WERI-Rb-1 (cell line): ENCODE measurements around the gene BUD23.
A peak's percentile ranks its signal among the peaks of the same experiment; 100 is the strongest.

Experiments
- DNase-seq: peaks from one replicate; pipeline ENCODE4 v3.0.0-alpha.2; 2020
- H3K27ac ChIP-seq: fragments of 250-450 bp; sonication (Bioruptor Pico); 2 replicates; pipeline ENCODE4 v1.5.1; 2020; ENCODE audit warnings: mild to moderate bottlenecking, moderate library complexity
- H3K27me3 ChIP-seq: fragments of 250-450 bp; sonication (Bioruptor Pico); 2 replicates; pipeline ENCODE4 v1.5.1; 2021; ENCODE audit warnings: mild to moderate bottlenecking, low read depth, moderate library complexity; ENCODE audit not compliant: insufficient read depth, severe bottlenecking
- H3K36me3 ChIP-seq: fragments of 250-450 bp; sonication (Bioruptor Pico); 2 replicates; pipeline ENCODE4 v1.5.1; 2020; ENCODE audit warnings: mild to moderate bottlenecking, moderate library complexity
- H3K4me3 ChIP-seq: 2 replicates; pipeline ENCODE4 v1.5.1; 2011; ENCODE audit warnings: low read depth, mild to moderate bottlenecking, control low read depth, low read length
- H3K9me3 ChIP-seq: fragments of 250-450 bp; sonication (Bioruptor Pico); 2 replicates; pipeline ENCODE4 v1.5.1; 2021; ENCODE audit warnings: mild to moderate bottlenecking, moderate library complexity; ENCODE audit not compliant: severe bottlenecking
- TF ChIP-seq, protein P1 (sequence below): IDR thresholded peaks from 2 replicates; pipeline ENCODE4 v1.5.1; 2011; ENCODE audit warnings: low read depth, mild to moderate bottlenecking, control low read depth, inconsistent platforms, low read length

Gene BUD23

DNA sequence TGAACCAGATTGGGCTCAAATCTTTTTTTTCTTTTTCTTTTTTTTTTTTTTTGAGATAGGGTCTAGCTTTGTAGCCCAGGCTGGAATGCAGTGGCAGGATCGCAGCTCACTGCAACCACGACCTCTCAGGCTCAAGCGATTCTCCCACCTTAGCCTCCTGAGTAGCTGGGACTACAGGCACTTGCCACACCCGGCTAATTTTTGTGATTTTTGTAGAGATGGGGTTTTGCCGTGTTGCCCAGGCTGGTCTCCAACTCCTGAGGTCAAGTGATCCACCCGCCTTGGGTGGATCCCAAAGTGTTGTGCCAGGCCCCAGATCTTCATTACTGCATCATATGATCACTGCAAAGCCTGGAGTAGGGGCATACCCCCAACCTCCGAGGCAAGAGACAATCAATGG lies 2.9 kb upstream of the BUD23 start:
- Histone ChIP-seq H3K27ac (no peak overlapping the region), H3K27me3 (no peaks in the 10 kb centered on the region), H3K4me3 (no peak overlapping the region), H3K36me3 (peaks cover 13% of the 10 kb centered on the region), H3K9me3 (no peaks in the 10 kb centered on the region)
- DNase-seq: no peak
- TF ChIP-seq, protein P1, sequence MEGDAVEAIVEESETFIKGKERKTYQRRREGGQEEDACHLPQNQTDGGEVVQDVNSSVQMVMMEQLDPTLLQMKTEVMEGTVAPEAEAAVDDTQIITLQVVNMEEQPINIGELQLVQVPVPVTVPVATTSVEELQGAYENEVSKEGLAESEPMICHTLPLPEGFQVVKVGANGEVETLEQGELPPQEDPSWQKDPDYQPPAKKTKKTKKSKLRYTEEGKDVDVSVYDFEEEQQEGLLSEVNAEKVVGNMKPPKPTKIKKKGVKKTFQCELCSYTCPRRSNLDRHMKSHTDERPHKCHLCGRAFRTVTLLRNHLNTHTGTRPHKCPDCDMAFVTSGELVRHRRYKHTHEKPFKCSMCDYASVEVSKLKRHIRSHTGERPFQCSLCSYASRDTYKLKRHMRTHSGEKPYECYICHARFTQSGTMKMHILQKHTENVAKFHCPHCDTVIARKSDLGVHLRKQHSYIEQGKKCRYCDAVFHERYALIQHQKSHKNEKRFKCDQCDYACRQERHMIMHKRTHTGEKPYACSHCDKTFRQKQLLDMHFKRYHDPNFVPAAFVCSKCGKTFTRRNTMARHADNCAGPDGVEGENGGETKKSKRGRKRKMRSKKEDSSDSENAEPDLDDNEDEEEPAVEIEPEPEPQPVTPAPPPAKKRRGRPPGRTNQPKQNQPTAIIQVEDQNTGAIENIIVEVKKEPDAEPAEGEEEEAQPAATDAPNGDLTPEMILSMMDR: no peak

DNA sequence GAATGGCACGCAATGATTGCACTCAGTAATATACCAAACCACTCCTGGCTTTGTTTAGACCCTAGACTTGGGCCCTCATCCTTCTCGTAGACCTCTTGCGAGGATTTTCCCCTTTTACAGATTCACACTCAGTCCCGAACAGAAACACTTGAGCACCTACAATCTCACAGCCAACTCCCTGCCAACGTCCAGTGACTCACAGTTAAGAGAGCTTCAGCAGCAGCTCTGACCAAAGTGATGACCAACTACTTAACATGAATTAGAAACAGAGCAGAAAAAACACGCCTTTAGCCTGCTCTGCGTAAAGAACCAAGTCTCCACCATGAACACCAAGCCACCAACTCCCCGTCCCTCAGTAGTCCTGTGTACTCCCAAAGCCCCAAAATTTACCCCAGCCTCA lies 2.4 kb upstream of the BUD23 start:
- no peaks in the 10 kb centered on the region for H3K9me3 ChIP-seq
- DNase-seq: no peak
- TF ChIP-seq, protein P1: no peak
- H3K4me3 ChIP-seq: no peak overlapping the region
- peaks cover 13% of the 10 kb centered on the region for H3K36me3 ChIP-seq
- H3K27ac ChIP-seq: no peak overlapping the region
- no peaks in the 10 kb centered on the region for H3K27me3 ChIP-seq

DNA sequence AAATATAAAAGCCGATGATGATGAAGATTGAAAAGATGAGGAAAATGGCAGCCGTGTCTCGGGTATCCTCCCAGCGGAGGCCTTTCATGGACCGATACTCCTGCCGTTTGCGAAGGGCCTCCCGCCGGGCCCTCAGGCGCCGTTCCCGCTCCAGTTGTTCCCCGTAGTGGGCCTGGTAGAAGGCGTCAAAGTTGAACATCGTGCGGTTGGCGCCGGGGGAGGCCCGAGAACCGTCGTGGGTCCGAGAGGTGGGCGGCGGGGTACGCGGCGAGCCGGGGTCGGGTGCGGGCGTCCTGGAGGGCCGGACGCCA lies 697 bp upstream of the BUD23 start:
- Histone ChIP-seq H3K36me3 (peaks cover 24% of the 10 kb centered on the region), H3K9me3 (no peaks in the 10 kb centered on the region), H3K27ac (peak overlapping the region; percentile 70), H3K27me3 (no peaks in the 10 kb centered on the region), H3K4me3 (peak overlapping the region; percentile 81)
- no peak for DNase-seq
- TF ChIP-seq, protein P1: no peak

DNA sequence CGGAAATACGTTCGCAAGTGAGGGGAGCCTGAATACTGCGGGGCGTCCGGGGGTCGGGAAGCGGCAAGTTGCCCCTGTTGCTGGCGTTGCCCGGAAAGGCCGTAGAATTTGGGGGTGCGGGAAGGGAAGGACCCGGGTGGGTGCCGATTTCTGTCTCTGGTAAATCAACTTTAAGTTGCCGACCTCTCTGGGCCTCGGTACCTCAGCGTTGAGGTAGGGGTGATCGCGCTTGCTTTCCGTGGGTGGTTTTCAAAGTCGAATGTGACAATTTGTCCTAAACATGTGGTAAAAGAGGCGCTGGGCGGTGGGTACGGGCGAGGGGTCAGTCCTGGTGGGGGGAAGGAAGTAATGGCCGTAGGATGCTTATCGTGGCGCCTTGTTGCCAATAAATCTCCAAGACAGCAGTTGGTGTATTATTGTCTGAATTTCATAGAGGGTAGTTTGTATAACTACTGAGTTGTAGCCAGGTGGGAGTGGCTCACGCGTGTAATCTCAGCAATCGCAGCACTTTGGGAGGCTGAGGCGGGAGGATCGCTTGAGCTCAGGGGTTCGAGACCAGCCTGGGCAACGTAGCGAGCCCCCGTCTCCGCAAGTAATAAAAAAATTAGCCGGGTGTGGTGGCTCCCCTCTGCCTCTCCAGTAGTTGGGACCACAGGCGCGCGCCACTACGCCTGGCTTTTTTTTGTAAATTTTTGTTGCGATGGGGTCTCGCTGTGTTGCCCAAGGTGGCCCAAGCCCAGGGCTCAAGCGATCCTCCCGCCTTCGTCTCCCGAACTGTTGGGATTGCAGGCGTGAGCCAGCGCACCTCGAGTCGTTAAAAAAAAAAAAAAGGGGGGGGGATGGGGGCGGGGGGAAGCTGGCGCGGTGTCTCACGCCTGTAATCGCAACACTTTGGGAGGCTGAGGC lies 644 bp downstream of the BUD23 start:
- no peaks in the 10 kb centered on the region for H3K9me3 ChIP-seq
- peak overlapping the region; percentile 73 for H3K27ac ChIP-seq
- no peaks in the 10 kb centered on the region for H3K27me3 ChIP-seq
- DNase-seq: no peak
- TF ChIP-seq, protein P1: no peak
- H3K36me3 ChIP-seq: peaks cover 30% of the 10 kb centered on the region
- H3K4me3 ChIP-seq: peak overlapping the region; percentile 81

DNA sequence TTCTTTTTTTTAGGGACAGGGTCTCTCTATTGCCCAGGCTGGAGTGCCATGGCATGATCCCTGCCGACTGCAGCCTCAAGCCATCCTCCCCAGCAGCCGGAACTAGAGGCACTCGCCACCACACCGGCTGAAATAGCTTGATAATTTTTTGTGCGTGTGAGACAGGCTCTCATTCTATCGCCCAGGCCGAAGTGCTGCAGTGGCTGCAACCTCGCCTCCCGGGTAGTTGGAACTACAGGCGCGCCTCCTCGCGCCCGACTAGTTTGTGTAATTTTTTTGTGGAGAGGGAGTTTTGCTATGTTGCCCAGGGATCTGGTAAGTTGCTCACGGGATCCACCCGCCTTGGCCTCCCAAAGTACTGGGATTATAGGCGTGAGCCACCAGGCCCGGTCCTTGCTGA lies 1.9 kb downstream of the BUD23 start:
- no peak for DNase-seq
- H3K27me3 ChIP-seq: no peaks in the 10 kb centered on the region
- H3K36me3 ChIP-seq: peaks cover 36% of the 10 kb centered on the region
- no peak overlapping the region for H3K4me3 ChIP-seq
- TF ChIP-seq, protein P1: no peak
- H3K9me3 ChIP-seq: no peaks in the 10 kb centered on the region
- no peak overlapping the region for H3K27ac ChIP-seq

DNA sequence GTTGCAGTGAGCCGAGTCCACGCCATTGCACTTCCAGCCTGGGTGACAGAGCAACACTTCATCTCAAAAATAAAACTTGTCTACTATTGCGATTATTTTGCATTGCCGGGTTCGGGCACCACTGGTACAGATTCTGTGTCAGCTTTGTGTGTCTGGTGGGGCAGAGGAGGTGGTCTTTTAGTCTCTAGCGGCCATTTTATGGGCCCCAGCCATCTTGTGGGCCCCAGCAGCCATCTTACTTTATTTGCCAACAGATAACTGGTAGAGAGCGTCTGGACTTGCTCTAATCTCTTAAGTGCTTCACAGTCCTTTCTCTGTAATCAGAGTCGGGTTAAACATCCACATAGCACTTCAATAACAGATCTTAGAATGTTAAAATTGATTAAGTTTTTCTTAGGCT lies 4.9 kb downstream of the BUD23 start:
- Histone ChIP-seq H3K27ac (no peak overlapping the region), H3K36me3 (peaks cover 62% of the 10 kb centered on the region), H3K9me3 (no peaks in the 10 kb centered on the region), H3K27me3 (no peaks in the 10 kb centered on the region), H3K4me3 (no peak overlapping the region)
- TF ChIP-seq, protein P1: no peak
- DNase-seq: no peak
